BLaER1 treated with 17β-estradiol and CSF1 and Interleukin-3, amounts not matched to agents 10 nM and 100 nM (cell line): Measurements from ENCODE around the gene DPRX.
"Not testable (repeated sequence)": the region's sequence is repeated elsewhere in the genome, so short reads cannot be mapped to it uniquely, and the experiment has no call there.

Experiments
- H3K27ac ChIP-seq, 11 experiments: shearing (Covaris generic); formaldehyde crosslinking; 2 replicates each; pipeline ENCODE4 v1.8.1; 2022
- H3K27me3 ChIP-seq, 11 experiments: shearing (Covaris generic); formaldehyde crosslinking; 2 replicates each; pipeline ENCODE4 v1.8.1; 2022
- H3K36me3 ChIP-seq, 11 experiments: shearing (Covaris generic); formaldehyde crosslinking; 2 replicates each; pipeline ENCODE4 v1.8.1; 2022
- H3K4me1 ChIP-seq, 10 experiments: shearing (Covaris generic); formaldehyde crosslinking; 2 replicates each; pipeline ENCODE4 v1.8.1; 2022
- H3K4me2 ChIP-seq, 11 experiments: shearing (Covaris generic); formaldehyde crosslinking; 2 replicates each; pipeline ENCODE4 v1.8.1; 2022
- H3K4me3 ChIP-seq, 10 experiments: shearing (Covaris generic); formaldehyde crosslinking; 2 replicates each; pipeline ENCODE4 v1.8.1; 2022
- H3K9ac ChIP-seq, 11 experiments: shearing (Covaris generic); formaldehyde crosslinking; 2 replicates each; pipeline ENCODE4 v1.8.1; 2022
- H3K9me3 ChIP-seq, 11 experiments: shearing (Covaris generic); formaldehyde crosslinking; replicated peaks in 1 of 11; 2 replicates each; pipeline ENCODE4 v1.8.1; 2022
- H4K20me1 ChIP-seq, 11 experiments: shearing (Covaris generic); formaldehyde crosslinking; 2 replicates each; pipeline ENCODE4 v1.8.1; 2022
- Cebpa-rat ChIP-seq, 11 experiments: shearing (Covaris generic); IDR thresholded peaks; 2 replicates each; pipeline ENCODE4 v1.8.1; 2022

Gene DPRX

GRCh38 chr19:53655042-53655665 is 23.4 kb downstream of the DPRX start:
- Histone ChIP-seq H3K36me3 (0 out of 22 replicates have a peak, but pooled peaks cover 0 to 3% (median 0%) of the 10 kb centered on the region in 11 experiments), H3K27me3 (no peaks in the 10 kb centered on the region), H3K4me2 (no peak overlapping the region), H3K9ac (no peak overlapping the region), H3K27ac (no peak overlapping the region), H3K9me3 (peaks cover 73 to 83% (median 78%) of the 10 kb centered on the region in 11 experiments), H3K4me3 (no peak overlapping the region), H3K4me1 (no peaks in the 10 kb centered on the region), H4K20me1 (no peaks in the 10 kb centered on the region)
- TF ChIP-seq Cebpa-rat (IDR thresholded peaks at IDR 0.05) = no peak

DNA sequence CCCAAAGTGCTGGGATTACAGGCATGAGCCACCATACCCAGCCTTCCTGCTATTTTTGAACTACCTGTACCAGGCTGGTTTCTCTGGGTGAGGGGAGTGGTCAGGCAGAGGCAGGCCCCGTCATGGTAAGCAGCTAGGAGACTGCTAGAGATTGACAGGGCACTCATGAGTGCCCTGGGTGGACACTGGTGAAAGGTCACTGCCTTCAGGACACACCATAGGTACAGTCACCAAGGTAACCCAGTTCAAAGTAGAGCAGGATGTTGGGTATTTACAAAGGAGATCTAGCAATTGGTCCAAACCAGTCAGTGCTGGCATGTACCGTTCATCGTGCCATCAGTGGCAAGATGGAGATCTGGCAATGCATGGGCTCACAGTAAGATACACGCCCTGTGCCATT is 25.5 kb downstream of the DPRX start:
- H4K20me1 ChIP-seq = no peaks in the 10 kb centered on the region
- H3K27me3 ChIP-seq = no peaks in the 10 kb centered on the region
- no peak overlapping the region for H3K4me3 ChIP-seq
- peaks cover 51 to 61% (median 56%) of the 10 kb centered on the region in 11 experiments for H3K9me3 ChIP-seq
- H3K9ac ChIP-seq = no peak overlapping the region
- H3K27ac ChIP-seq = no peak overlapping the region
- H3K4me2 ChIP-seq = no peak overlapping the region
- 0 out of 22 replicates have a peak, but pooled peaks cover 0 to 3% (median 0%) of the 10 kb centered on the region in 11 experiments for H3K36me3 ChIP-seq
- no peak for TF ChIP-seq Cebpa-rat (IDR thresholded peaks at IDR 0.05)
- no peaks in the 10 kb centered on the region for H3K4me1 ChIP-seq

GRCh38 chr19:53657778-53658177 is 26.0 kb downstream of the DPRX start:
- H3K27ac ChIP-seq = no peak overlapping the region
- H3K9ac ChIP-seq = no peak overlapping the region
- no peak overlapping the region for H3K4me3 ChIP-seq
- H3K4me1 ChIP-seq = no peaks in the 10 kb centered on the region
- peaks cover 47 to 57% (median 52%) of the 10 kb centered on the region in 11 experiments for H3K9me3 ChIP-seq
- H4K20me1 ChIP-seq = no peaks in the 10 kb centered on the region
- H3K4me2 ChIP-seq = no peak overlapping the region
- TF ChIP-seq Cebpa-rat (IDR thresholded peaks at IDR 0.05) = no peak
- H3K27me3 ChIP-seq = no peaks in the 10 kb centered on the region
- H3K36me3 ChIP-seq = 0 out of 22 replicates have a peak, but pooled peaks cover 0 to 3% (median 0%) of the 10 kb centered on the region in 11 experiments

DNA sequence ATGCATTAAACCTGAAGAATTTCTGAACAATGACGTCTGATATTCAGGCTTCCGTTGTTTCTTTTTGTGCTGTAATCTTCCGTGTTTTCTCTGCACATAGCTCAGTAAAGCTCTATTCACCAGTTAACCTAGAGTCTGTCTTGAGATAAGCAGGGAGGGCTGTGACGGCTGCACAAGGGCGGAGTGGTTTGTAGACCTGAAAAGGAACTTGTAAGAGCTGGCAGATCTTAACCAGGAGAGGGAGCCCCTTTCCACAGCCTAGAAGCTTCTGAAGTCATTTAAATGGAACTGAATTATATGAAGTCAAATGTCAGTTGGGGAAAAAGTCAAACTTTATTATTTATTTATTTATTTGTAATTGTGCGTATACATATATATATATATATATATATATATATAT is 27.5 kb downstream of the DPRX start:
- Histone ChIP-seq H3K27ac (no peak overlapping the region), H3K4me1 (no peaks in the 10 kb centered on the region), H4K20me1 (no peaks in the 10 kb centered on the region), H3K4me2 (no peak overlapping the region), H3K27me3 (no peaks in the 10 kb centered on the region), H3K36me3 (0 out of 22 replicates have a peak, but pooled peaks cover 0 to 3% (median 0%) of the 10 kb centered on the region in 11 experiments), H3K9me3 (peaks cover 33 to 42% (median 39%) of the 10 kb centered on the region in 11 experiments), H3K4me3 (no peak overlapping the region), H3K9ac (no peak overlapping the region)
- no peak for TF ChIP-seq Cebpa-rat (IDR thresholded peaks at IDR 0.05)

- H3K4me1 ChIP-seq = no peaks in the 10 kb centered on the region
- no peaks in the 10 kb centered on the region for H4K20me1 ChIP-seq
- no peak overlapping the region for H3K4me3 ChIP-seq
- H3K4me2 ChIP-seq = no peak overlapping the region
- H3K27me3 ChIP-seq = no peaks in the 10 kb centered on the region
- peaks cover 20 to 29% (median 26%) of the 10 kb centered on the region in 11 experiments for H3K9me3 ChIP-seq
- TF ChIP-seq Cebpa-rat (IDR thresholded peaks at IDR 0.05) = no peak
- no peak overlapping the region for H3K9ac ChIP-seq
- H3K27ac ChIP-seq = no peak overlapping the region
- 0 out of 22 replicates have a peak, but pooled peaks cover 0 to 3% (median 0%) of the 10 kb centered on the region in 11 experiments for H3K36me3 ChIP-seq
These were observed 28.8 kb downstream of the DPRX start for GRCh38 chr19:53660584-53660983.

DNA sequence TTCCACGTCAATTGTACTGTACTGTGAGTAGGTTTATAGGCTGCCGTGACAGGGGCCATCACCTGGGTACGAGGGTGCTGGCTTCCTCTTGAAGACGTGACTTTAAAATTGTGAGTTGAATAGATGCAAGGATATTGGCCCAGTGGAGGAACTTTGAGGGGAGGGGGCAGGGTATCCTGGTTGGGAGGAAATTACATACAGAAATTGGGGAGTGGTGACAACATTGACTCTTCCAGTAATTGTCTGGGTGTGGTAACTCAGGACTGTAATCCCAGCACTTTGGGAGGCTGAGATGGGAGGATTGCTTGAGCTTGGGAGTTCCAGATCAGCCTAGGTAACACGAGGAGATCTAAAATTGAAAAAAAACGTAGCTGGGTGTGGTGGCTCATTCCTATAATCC is 30.4 kb downstream of the DPRX start:
- TF ChIP-seq Cebpa-rat (IDR thresholded peaks at IDR 0.05) = no peak
- Histone ChIP-seq H3K36me3 (no peaks in the 10 kb centered on the region), H3K9ac (no peak overlapping the region), H3K4me1 (no peaks in the 10 kb centered on the region), H3K4me2 (no peak overlapping the region), H4K20me1 (no peaks in the 10 kb centered on the region), H3K9me3 (peaks cover 4 to 13% (median 10%) of the 10 kb centered on the region in 11 experiments; a peak in 19 of 22 replicates), H3K4me3 (no peak overlapping the region), H3K27me3 (no peaks in the 10 kb centered on the region), H3K27ac (no peak overlapping the region)

GRCh38 chr19:53664152-53664551 is 32.4 kb downstream of the DPRX start:
- Histone ChIP-seq H3K27me3 (no peaks in the 10 kb centered on the region), H3K4me2 (no peak overlapping the region), H3K4me1 (no peaks in the 10 kb centered on the region), H4K20me1 (no peaks in the 10 kb centered on the region), H3K36me3 (no peaks in the 10 kb centered on the region), H3K9ac (no peak overlapping the region), H3K27ac (no peak overlapping the region), H3K9me3 (no peaks in the 10 kb centered on the region), H3K4me3 (no peak overlapping the region)
- no peak for TF ChIP-seq Cebpa-rat (IDR thresholded peaks at IDR 0.05)

- Histone ChIP-seq H3K27me3 (no peaks in the 10 kb centered on the region), H3K27ac (no peak overlapping the region), H3K4me3 (no peak overlapping the region), H4K20me1 (no peaks in the 10 kb centered on the region), H3K36me3 (no peaks in the 10 kb centered on the region), H3K4me1 (no peaks in the 10 kb centered on the region), H3K4me2 (no peak overlapping the region), H3K9ac (no peak overlapping the region), H3K9me3 (no peaks in the 10 kb centered on the region)
- TF ChIP-seq Cebpa-rat (IDR thresholded peaks at IDR 0.05) = no peak
These were observed 33.0 kb downstream of the DPRX start for GRCh38 chr19:53664760-53665159.

DNA sequence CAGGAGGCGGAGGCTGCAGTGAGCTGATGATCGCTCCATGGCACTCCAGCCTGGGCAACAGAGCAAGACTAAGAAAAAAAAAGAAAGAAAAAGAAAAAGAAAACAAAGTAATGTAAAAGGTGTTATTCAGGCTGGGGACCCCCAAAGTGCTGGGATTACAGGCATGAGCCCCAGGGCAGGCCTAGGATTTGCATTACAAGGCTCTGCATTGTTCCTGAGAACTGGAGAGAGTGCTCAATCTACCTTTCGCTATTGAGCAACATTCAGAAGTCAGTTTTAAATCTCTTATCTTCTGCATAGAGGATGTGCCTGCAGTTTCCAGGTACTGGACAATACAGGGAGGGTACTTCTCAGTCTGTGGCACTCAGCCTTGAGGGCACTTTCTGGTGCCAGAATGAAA is 34.5 kb downstream of the DPRX start:
- not testable (repeated sequence) for H3K27ac ChIP-seq, H3K27me3 ChIP-seq, H3K9ac ChIP-seq, H3K36me3 ChIP-seq, H3K9me3 ChIP-seq, H3K4me1 ChIP-seq, H4K20me1 ChIP-seq, H3K4me2 ChIP-seq, H3K4me3 ChIP-seq

- H3K36me3 ChIP-seq, H3K4me2 ChIP-seq, H3K4me1 ChIP-seq, H3K4me3 ChIP-seq, H3K27me3 ChIP-seq, H4K20me1 ChIP-seq, H3K27ac ChIP-seq, H3K9me3 ChIP-seq, H3K9ac ChIP-seq: not testable (repeated sequence)
These were observed 37.0 kb downstream of the DPRX start for GRCh38 chr19:53668804-53669203.
